Fibroblast of the conjunctiva (primary cell): ENCODE data around the gene ST6GALNAC2.
A peak's percentile ranks its signal among the peaks of the same experiment; 100 is the strongest.
"Not testable (repeated sequence)": the region's sequence is repeated elsewhere in the genome, so short reads cannot be mapped to it uniquely, and the experiment has no call there.

Source experiments
- DNase-seq: peaks from one replicate; pipeline ENCODE4 v3.0.0-alpha.2; 2010; ENCODE audit warnings: low read depth

ST6GALNAC2 gene

DNA sequence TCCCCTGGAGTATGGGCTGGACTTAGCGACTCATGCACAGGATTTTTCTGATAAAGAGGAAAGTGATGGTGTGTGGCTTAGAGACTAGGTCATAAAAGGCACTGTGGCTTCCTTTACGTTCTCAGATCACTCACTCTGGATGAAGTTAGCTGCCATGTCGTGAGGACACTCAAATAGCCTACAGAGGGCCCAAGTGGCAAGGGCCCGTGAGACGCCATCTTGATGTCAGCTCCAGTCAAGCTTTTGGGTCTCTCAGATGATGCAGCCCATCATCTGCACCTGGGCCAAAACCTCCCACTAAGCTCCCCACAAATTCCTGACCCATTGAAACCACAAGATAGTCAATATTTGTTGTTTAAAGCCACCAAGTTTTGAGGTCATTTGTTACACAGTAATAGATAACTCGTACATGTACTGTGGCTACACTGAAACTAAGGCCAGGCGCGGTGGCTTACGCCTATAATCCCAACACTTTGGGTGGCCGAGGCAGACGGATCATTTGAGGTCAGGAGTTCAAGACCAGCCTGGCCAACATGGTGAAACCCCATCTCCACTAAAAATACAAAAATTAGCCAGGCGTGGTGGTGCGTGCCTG lies 14.7 kb downstream of the ST6GALNAC2 start:
- DNase-seq = no peak

- DNase-seq = no peak
These were observed 15.2 kb downstream of the ST6GALNAC2 start for GRCh38 chr17:76570457-76570856.

DNA sequence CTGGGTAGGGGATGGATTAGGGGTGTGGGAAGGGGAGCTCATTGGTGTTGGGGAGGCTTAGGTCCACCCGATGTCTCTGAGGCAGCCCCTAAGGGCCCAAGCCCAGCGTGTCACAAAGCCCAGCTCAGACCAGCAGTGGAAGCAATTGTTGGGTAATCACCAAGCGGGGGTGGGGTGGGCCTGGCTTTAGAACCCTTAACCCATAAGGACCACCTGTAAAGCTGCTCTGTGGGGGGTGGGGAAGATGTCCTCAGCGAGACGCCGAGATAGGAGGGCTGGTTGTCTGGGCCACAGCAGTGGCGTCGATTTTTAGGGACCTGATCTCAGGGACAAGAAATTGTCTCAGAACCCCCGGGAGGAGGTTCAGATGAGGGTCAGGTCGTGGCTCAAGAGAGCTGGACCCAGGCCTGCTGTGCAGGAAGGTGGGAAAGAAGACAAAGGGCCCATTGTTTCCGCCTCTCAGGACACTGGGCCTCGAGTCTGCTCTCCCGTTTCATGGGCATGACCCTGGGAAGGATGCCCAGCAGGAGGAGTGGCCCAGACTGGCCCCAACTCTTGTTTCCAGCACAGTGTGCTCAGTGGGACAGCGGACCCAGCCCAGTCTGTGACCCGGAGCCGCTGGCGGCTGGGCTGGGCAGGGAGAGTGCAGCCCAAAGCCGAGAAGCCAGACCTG lies 15.9 kb downstream of the ST6GALNAC2 start:
- DNase-seq = no peak

DNA sequence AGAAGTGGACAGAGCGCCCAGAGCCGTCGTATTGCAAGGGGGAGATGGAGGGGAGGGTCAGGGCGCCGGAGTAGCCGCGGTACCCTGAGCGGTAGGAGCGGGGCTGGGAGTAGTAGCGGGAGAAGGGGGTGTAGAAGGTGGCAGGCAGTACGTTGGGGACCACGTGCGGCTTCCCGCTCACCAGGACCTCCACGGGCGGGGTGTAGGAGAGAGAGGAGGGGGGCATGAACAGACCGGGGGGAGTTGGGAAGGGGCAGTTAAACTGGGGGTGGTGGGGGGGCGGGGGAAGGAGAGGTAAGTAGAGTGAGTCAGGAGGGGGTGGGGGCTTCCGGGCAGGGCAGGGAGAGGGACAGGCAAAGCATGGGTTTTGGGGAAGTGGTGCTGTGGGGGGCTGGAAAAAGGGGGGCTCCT lies 16.8 kb downstream of the ST6GALNAC2 start:
- DNase-seq = no peak

GRCh38 chr17:76567634-76568432 lies 17.8 kb downstream of the ST6GALNAC2 start:
- no peak for DNase-seq

- DNase-seq = no peak
These were observed 18.6 kb downstream of the ST6GALNAC2 start for GRCh38 chr17:76566988-76567431.

GRCh38 chr17:76566613-76566943 lies 19.1 kb downstream of the ST6GALNAC2 start:
- DNase-seq = no peak

GRCh38 chr17:76565728-76566612 lies 19.7 kb downstream of the ST6GALNAC2 start:
- no peak for DNase-seq

- not testable (repeated sequence) for DNase-seq
These were observed 20.5 kb downstream of the ST6GALNAC2 start for GRCh38 chr17:76564991-76565727.

DNA sequence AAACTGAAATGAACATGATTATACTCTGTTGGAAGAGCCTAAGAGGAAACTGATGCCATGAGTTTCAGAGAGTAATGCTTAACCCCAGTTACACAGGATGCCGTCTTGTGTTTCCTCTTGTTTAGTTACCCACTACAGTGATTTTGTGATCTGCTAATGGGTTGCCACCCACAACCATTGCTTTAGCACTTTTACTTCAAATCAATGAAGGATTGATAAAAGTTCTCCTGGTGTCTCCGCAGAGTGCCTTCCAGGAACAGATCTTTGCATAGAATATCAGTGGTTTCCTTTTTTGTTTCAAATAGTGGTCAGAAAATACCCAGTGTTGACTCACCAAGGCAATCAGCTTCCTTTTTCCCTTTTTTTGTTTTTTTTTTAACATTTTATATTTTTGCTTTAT lies 22.3 kb downstream of the ST6GALNAC2 start:
- not testable (repeated sequence) for DNase-seq

DNA sequence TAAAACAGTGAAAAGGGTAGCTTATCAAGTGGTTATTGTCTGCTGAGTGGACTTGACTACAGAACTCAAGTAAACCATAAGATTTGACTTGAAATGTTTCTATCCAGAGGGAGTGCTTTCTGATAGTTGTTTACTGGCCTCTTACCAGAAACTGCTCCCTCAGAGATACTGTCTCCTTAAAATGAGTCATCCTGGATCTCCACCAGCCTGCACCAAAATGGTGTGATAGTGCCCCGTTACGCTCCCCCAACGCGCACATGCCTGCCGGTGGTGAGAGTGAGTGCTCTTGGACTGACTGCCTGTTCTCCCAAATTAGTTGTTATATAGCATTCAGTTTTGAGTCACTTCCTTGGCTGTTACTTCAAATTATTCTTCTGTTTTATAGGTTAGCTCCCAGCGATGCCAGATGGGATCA lies 22.9 kb downstream of the ST6GALNAC2 start:
- peak; percentile 57 for DNase-seq

DNA sequence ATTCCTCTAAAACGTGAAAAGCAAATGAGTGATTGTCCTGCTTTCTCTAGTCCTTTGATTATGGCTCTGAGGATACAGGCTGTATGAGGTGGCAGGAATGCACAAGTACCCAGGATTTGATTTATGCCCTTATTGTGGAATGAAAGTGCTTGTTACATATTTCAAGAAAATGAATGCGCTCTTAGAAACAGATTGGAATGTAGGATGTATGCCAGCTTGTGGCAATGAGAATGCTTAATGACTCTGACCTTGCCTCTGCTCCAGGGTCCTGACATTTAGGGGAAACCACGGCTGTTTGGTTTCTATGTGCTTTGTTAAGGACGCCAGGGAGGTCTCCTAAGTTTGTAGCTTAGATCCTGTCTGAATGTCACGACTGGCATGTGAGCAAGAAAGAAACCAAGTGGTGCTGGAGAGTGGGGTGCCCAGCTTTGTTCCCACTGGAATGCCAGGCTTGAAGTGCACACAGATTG lies 23.8 kb downstream of the ST6GALNAC2 start:
- no peak for DNase-seq

- DNase-seq = no peak
These were observed 24.3 kb downstream of the ST6GALNAC2 start for GRCh38 chr17:76561332-76561731.

DNA sequence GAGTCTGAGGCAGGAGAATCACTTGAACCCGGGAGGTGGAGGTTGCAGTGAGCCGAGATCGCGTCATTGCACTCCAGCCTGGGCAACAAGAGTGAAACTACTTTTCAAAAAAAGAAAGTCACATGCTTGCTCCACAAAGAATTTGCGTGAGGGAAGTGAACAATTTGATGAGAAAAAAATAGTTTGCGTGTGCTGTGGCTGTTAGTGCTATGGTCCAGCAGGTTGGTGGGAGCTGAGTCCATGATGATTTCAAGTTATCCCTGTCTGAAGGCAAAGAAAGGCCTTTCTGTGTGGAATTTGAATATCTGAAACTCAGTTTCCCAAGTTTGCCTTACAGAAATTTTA lies 24.8 kb downstream of the ST6GALNAC2 start:
- DNase-seq = no peak

GRCh38 chr17:76560036-76560876 lies 25.4 kb downstream of the ST6GALNAC2 start:
- DNase-seq = no peak

- DNase-seq = not testable (repeated sequence)
These were observed 26.2 kb downstream of the ST6GALNAC2 start for GRCh38 chr17:76559460-76559859.

DNA sequence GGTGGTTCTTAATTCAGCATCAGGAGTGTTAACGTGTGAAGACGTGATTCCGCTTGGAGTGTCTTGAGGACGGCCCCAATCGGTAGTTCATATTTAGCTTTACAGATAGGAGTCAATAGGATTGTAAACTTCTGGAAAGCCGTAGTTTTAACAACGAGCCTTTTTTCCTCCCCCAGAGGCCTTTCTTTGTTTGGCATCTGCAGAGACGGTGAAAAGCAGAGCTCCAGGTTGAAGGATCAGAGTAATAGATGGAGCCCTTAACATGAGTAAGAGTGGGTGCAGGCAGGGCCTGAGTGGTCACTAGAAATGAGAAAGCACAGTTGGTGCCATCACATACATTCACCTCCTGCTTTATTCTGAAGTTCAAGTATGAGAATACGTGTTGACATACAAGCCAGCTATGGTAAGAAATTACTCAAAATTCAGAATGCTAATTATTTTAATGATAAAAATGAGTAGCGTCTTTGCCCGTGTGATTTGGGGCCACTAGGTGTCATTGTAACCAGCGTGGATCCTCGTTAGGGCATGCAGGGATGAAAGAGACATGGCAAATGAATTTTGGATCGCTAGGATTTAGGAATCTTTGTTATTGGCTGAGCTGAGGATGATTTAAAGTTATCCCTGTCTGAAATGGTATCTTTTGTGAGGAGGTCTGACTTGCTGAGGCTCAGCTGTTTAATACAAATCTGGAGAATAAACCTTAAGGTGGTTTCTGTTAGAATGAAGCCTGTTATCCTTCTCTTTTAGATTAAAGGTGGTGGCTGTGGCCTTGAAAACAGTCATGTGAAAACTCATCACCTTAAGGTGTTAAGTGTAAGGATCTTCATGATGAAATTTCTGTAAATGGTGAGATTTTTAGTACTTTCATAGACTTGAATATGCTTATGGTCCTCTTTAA lies 27.2 kb downstream of the ST6GALNAC2 start:
- DNase-seq = no peak

- peak; percentile 91 for DNase-seq
These were observed 28.1 kb downstream of the ST6GALNAC2 start for GRCh38 chr17:76557368-76558197.
